OCI-LY1 (cell line): ENCODE measurements around the gene HOXB7.

Experiments
- H2AFZ ChIP-seq: fragments of 200-600 bp; sonication (generic), shearing (Covaris generic); 2 replicates; pipeline ENCODE4 v1.6.0; 2014; ENCODE audit warnings: antibody characterized with exemption, mild to moderate bottlenecking, low read length
- H3F3A ChIP-seq: fragments of 200-600 bp; sonication (generic), shearing (Covaris generic); 2 replicates; pipeline ENCODE4 v1.6.0; 2014; ENCODE audit warnings: mild to moderate bottlenecking, antibody characterized with exemption, low read length, moderate library complexity; ENCODE audit not compliant: insufficient read depth
- H3K27ac ChIP-seq: fragments of 200-600 bp; sonication (generic); 2 replicates; pipeline ENCODE4 v1.5.1; 2014; ENCODE audit warnings: low read length, mixed run types, mild to moderate bottlenecking, low read depth; ENCODE audit not compliant: poor library complexity, severe bottlenecking
- H3K27me3 ChIP-seq: fragments of 200-600 bp; sonication (generic); 2 replicates; pipeline ENCODE4 v1.6.0; 2014; ENCODE audit warnings: antibody characterized with exemption, mild to moderate bottlenecking, low read length, moderate library complexity; ENCODE audit not compliant: insufficient read depth
- H3K36me3 ChIP-seq: fragments of 200-600 bp; sonication (generic); 2 replicates; pipeline ENCODE4 v1.6.1; 2014; ENCODE audit warnings: mild to moderate bottlenecking, antibody characterized with exemption, low read length, moderate library complexity, mixed read lengths; ENCODE audit not compliant: insufficient read depth
- H3K4me1 ChIP-seq: fragments of 200-600 bp; sonication (generic); 2 replicates; pipeline ENCODE4 v1.5.1; 2014; ENCODE audit warnings: mild to moderate bottlenecking, low read length, moderate library complexity; ENCODE audit not compliant: insufficient read depth, severe bottlenecking
- H3K4me2 ChIP-seq: fragments of 200-600 bp; sonication (generic), shearing (Covaris generic); 2 replicates; pipeline ENCODE4 v1.6.1; 2014; ENCODE audit warnings: low read length
- H3K4me3 ChIP-seq: fragments of 200-600 bp; sonication (generic); 2 replicates; pipeline ENCODE4 v1.5.1; 2014; ENCODE audit warnings: low read length, low read depth, mild to moderate bottlenecking, mixed read lengths; ENCODE audit not compliant: poor library complexity, severe bottlenecking
- H3K79me2 ChIP-seq: fragments of 200-600 bp; shearing (Covaris generic); 2 replicates; pipeline ENCODE4 v1.6.1; 2016; ENCODE audit warnings: mixed run types, low read length, mixed read lengths; ENCODE audit not compliant: insufficient read depth
- H3K9ac ChIP-seq: fragments of 200-600 bp; sonication (generic), shearing (Covaris generic); 2 replicates; pipeline ENCODE4 v1.6.1; 2014; ENCODE audit warnings: mild to moderate bottlenecking, low read length, mixed read lengths
- H3K9me2 ChIP-seq: fragments of 200-600 bp; sonication (generic), shearing (Covaris generic); 2 replicates; pipeline ENCODE4 v1.6.1; 2014; ENCODE audit warnings: low read depth, mild to moderate bottlenecking, low read length, mixed read lengths
- H3K9me3 ChIP-seq: fragments of 200-600 bp; shearing (Covaris generic); 2 replicates; pipeline ENCODE4 v1.6.1; 2014; ENCODE audit warnings: low read length, mixed read lengths
- H4K20me1 ChIP-seq: fragments of 200-600 bp; sonication (generic), shearing (Covaris generic); 2 replicates; pipeline ENCODE4 v1.6.0; 2016; ENCODE audit warnings: mild to moderate bottlenecking, low read length; ENCODE audit not compliant: insufficient read depth
- CTCF ChIP-seq: fragments of 200-600 bp; sonication (generic), shearing (Covaris generic); IDR thresholded peaks from 2 replicates; pipeline ENCODE4 v1.5.1; 2017; ENCODE audit warnings: mild to moderate bottlenecking, antibody characterized with exemption, low read length, moderate library complexity, mixed read lengths
- EZH2 ChIP-seq: fragments of 200-600 bp; sonication (generic), shearing (Covaris generic); IDR thresholded peaks from 2 replicates; pipeline ENCODE4 v1.8.0; 2017; ENCODE audit warnings: borderline replicate concordance, mixed run types, mild to moderate bottlenecking, antibody characterized with exemption, low read length, moderate library complexity, mixed read lengths

HOXB7 gene

GRCh38 chr17:48634493-48635208 lies 23.8 kb upstream of the HOXB7 start:
- H3K9me2 ChIP-seq, result no peaks in the 10 kb centered on the region
- peaks cover 6% of the 10 kb centered on the region; the same call in 1 of the 2 replicates for H3K27me3 ChIP-seq
- H3K27ac ChIP-seq, result no peak overlapping the region
- H3K4me1 ChIP-seq, result no peaks in the 10 kb centered on the region
- no peaks in the 10 kb centered on the region for H3K79me2 ChIP-seq
- no peak overlapping the region for H3K4me3 ChIP-seq
- no peak overlapping the region for H2AFZ ChIP-seq
- H3K4me2 ChIP-seq, result no peak overlapping the region
- H3F3A ChIP-seq, result no peaks in the 10 kb centered on the region
- H3K9me3 ChIP-seq, result no peaks in the 10 kb centered on the region
- TF ChIP-seq CTCF (no peak), EZH2 (no peak)
- H4K20me1 ChIP-seq, result no peaks in the 10 kb centered on the region
- H3K36me3 ChIP-seq, result no peaks in the 10 kb centered on the region
- no peak overlapping the region for H3K9ac ChIP-seq

GRCh38 chr17:48633266-48633677 lies 22.5 kb upstream of the HOXB7 start:
- Histone ChIP-seq H2AFZ (no peak overlapping the region), H3K9ac (no peak overlapping the region), H3K4me1 (no peaks in the 10 kb centered on the region), H3F3A (no peaks in the 10 kb centered on the region), H3K9me3 (no peaks in the 10 kb centered on the region), H3K4me3 (no peak overlapping the region), H3K4me2 (no peak overlapping the region), H3K27ac (no peak overlapping the region), H3K79me2 (no peaks in the 10 kb centered on the region), H3K27me3 (peaks cover 6% of the 10 kb centered on the region; the same call in 1 of the 2 replicates), H3K9me2 (no peaks in the 10 kb centered on the region), H3K36me3 (no peaks in the 10 kb centered on the region), H4K20me1 (no peaks in the 10 kb centered on the region)
- no peak for TF ChIP-seq EZH2
- TF ChIP-seq CTCF, result no peak

- Histone ChIP-seq H3K9me3 (no peaks in the 10 kb centered on the region), H3K27me3 (peaks cover 6% of the 10 kb centered on the region; the same call in 1 of the 2 replicates), H3F3A (no peaks in the 10 kb centered on the region), H3K4me1 (no peaks in the 10 kb centered on the region), H3K79me2 (no peaks in the 10 kb centered on the region), H3K36me3 (no peaks in the 10 kb centered on the region), H2AFZ (no peak overlapping the region), H3K9me2 (no peaks in the 10 kb centered on the region), H3K27ac (no peak overlapping the region), H3K4me2 (no peak overlapping the region), H3K9ac (no peak overlapping the region), H3K4me3 (no peak overlapping the region), H4K20me1 (no peaks in the 10 kb centered on the region)
- TF ChIP-seq EZH2 (no peak), CTCF (no peak)
These were observed 21.9 kb upstream of the HOXB7 start for GRCh38 chr17:48632579-48633265.
